Measurements from ENCODE around the gene CCDC180. TPM values are rescaled to one million over a fixed set of nuclear protein-coding genes. Genes with fewer than 3 reads are reported as not detected.

The CCDC180 gene
- total RNA-seq, 1 experiment from 2014 or later = 5.9 TPM

- Mint-ChIP-seq H3K9me3 (ENCODE audit: unreplicated experiment) (no peaks in the 10 kb centered on the region), H3K27me3 (ENCODE audit: insufficient read depth, unreplicated experiment) (no peaks in the 10 kb centered on the region), H3K4me3 (ENCODE audit: unreplicated experiment) (no peak overlapping the region), H3K36me3 (ENCODE audit: insufficient read depth, unreplicated experiment) (no peaks in the 10 kb centered on the region), H3K4me1 (ENCODE audit: low read depth, unreplicated experiment) (no peaks in the 10 kb centered on the region), H3K27ac (ENCODE audit: unreplicated experiment) (no peak overlapping the region)
- CTCF ChIA-PET = no interaction called here
- DNase-seq = no peak
- Histone ChIP-seq H3K36me3 (ENCODE audit: control insufficient read depth, insufficient read depth, low read length) (no peaks in the 10 kb centered on the region; the same call in 1 of the 2 replicates), H3K4me1 (peaks cover 7% of the 10 kb centered on the region; the same call in 1 of the 2 replicates), H3K27me3 (replicated peaks; ENCODE audit: control insufficient read depth, insufficient read depth, low read length) (no peaks in the 10 kb centered on the region), H3K4me3 (ENCODE audit: low read depth, low read length) (no peak overlapping the region), H3K9me3 (no peaks in the 10 kb centered on the region)
- POLR2A ChIA-PET = no interaction called here
- no peak for TF ChIP-seq CTCF (IDR thresholded peaks at IDR 0.05; ENCODE audit: insufficient read depth in 1 of 2, low read depth in 1 of 2, low read length in 1 of 2, severe bottlenecking in 1 of 2, unreplicated experiment in 1 of 2)
- intact Hi-C loops (cut with micrococcal nuclease; ENCODE audit: unreplicated experiment) = no loop called here
- no TSS peak for BruUV-seq (replicated peaks)
Measured at GRCh38 chr9:97313243-97313642, 5.8 kb downstream of the CCDC180 start.

- Mint-ChIP-seq H3K9me3 (ENCODE audit: unreplicated experiment) (no peaks in the 10 kb centered on the region), H3K27ac (ENCODE audit: unreplicated experiment) (no peak overlapping the region), H3K4me3 (ENCODE audit: unreplicated experiment) (no peak overlapping the region), H3K36me3 (ENCODE audit: insufficient read depth, unreplicated experiment) (no peaks in the 10 kb centered on the region), H3K27me3 (ENCODE audit: insufficient read depth, unreplicated experiment) (no peaks in the 10 kb centered on the region), H3K4me1 (ENCODE audit: low read depth, unreplicated experiment) (no peaks in the 10 kb centered on the region)
- H3K4me3 ChIP-seq (ENCODE audit: low read depth, low read length) = no peak overlapping the region
- ChIA-PET POLR2A (no interaction called here), CTCF (no interaction called here)
- peaks cover 3% of the 10 kb centered on the region; the same call in 1 of the 2 replicates for H3K4me1 ChIP-seq
- H3K36me3 ChIP-seq (ENCODE audit: control insufficient read depth, insufficient read depth, low read length) = no peaks in the 10 kb centered on the region; the same call in 1 of the 2 replicates
- H3K9me3 ChIP-seq = no peaks in the 10 kb centered on the region
- H3K27me3 ChIP-seq (replicated peaks; ENCODE audit: control insufficient read depth, insufficient read depth, low read length) = no peaks in the 10 kb centered on the region
- BruUV-seq (replicated peaks) = no TSS peak
- intact Hi-C loops (cut with micrococcal nuclease; ENCODE audit: unreplicated experiment) = no loop called here
- DNase-seq = no peak
- TF ChIP-seq CTCF (IDR thresholded peaks at IDR 0.05; ENCODE audit: insufficient read depth in 1 of 2, low read depth in 1 of 2, low read length in 1 of 2, severe bottlenecking in 1 of 2, unreplicated experiment in 1 of 2) = no peak
Measured at GRCh38 chr9:97313746-97314145, 6.3 kb downstream of the CCDC180 start.

GRCh38 chr9:97314503-97314902 lies 7.0 kb downstream of the CCDC180 start:
- TF ChIP-seq CTCF (IDR thresholded peaks at IDR 0.05; ENCODE audit: insufficient read depth in 1 of 2, low read depth in 1 of 2, low read length in 1 of 2, severe bottlenecking in 1 of 2, unreplicated experiment in 1 of 2) = no peak
- Histone ChIP-seq H3K36me3 (ENCODE audit: control insufficient read depth, insufficient read depth, low read length) (no peaks in the 10 kb centered on the region; the same call in 1 of the 2 replicates), H3K4me1 (no peaks in the 10 kb centered on the region), H3K9me3 (no peaks in the 10 kb centered on the region), H3K27me3 (replicated peaks; ENCODE audit: control insufficient read depth, insufficient read depth, low read length) (no peaks in the 10 kb centered on the region), H3K4me3 (ENCODE audit: low read depth, low read length) (no peak overlapping the region)
- ChIA-PET CTCF (no interaction called here), POLR2A (no interaction called here)
- Mint-ChIP-seq H3K4me3 (ENCODE audit: unreplicated experiment) (no peak overlapping the region), H3K27me3 (ENCODE audit: insufficient read depth, unreplicated experiment) (no peaks in the 10 kb centered on the region), H3K4me1 (ENCODE audit: low read depth, unreplicated experiment) (no peaks in the 10 kb centered on the region), H3K27ac (ENCODE audit: unreplicated experiment) (no peak overlapping the region), H3K36me3 (ENCODE audit: insufficient read depth, unreplicated experiment) (no peaks in the 10 kb centered on the region), H3K9me3 (ENCODE audit: unreplicated experiment) (no peaks in the 10 kb centered on the region)
- no TSS peak for BruUV-seq (replicated peaks)
- intact Hi-C loops (cut with micrococcal nuclease; ENCODE audit: unreplicated experiment) = no loop called here
- DNase-seq = no peak
